Loucy (cell line): Measurements from ENCODE around the gene B3GALT6.

ENCODE experiments used
- H2AFZ ChIP-seq: fragments of 200-600 bp; sonication (generic); 2 replicates; pipeline ENCODE4 v1.6.0; 2016; ENCODE audit warnings: antibody characterized with exemption, mild to moderate bottlenecking, low read length, moderate library complexity
- H3F3A ChIP-seq: fragments of 200-600 bp; 2 replicates; pipeline ENCODE4 v1.6.0; 2016; ENCODE audit warnings: antibody characterized with exemption, low read depth, mild to moderate bottlenecking
- H3K27me3 ChIP-seq: fragments of 200-600 bp; sonication (generic); 2 replicates; pipeline ENCODE4 v1.6.1; 2014; ENCODE audit warnings: low read length, mild to moderate bottlenecking; ENCODE audit not compliant: insufficient read depth, poor library complexity, severe bottlenecking
- H3K36me3 ChIP-seq: fragments of 200-600 bp; sonication (generic); 2 replicates; pipeline ENCODE4 v1.6.1; 2016; ENCODE audit warnings: low read length; ENCODE audit not compliant: insufficient read depth
- H3K4me1 ChIP-seq: fragments of 200-600 bp; sonication (generic); 2 replicates; pipeline ENCODE4 v1.5.1; 2014; ENCODE audit warnings: low read length, mild to moderate bottlenecking; ENCODE audit not compliant: insufficient read depth, poor library complexity, severe bottlenecking
- H3K4me2 ChIP-seq: fragments of 200-600 bp; sonication (generic); 2 replicates; pipeline ENCODE4 v1.6.0; 2014; ENCODE audit warnings: antibody characterized with exemption, low read length, low read depth, mild to moderate bottlenecking; ENCODE audit not compliant: poor library complexity, severe bottlenecking
- H3K4me3 ChIP-seq: fragments of 200-600 bp; sonication (generic); 2 replicates; pipeline ENCODE4 v1.5.1; 2014; ENCODE audit warnings: low read length, mild to moderate bottlenecking, mixed read lengths; ENCODE audit not compliant: poor library complexity, severe bottlenecking
- H3K79me2 ChIP-seq: fragments of 200-600 bp; sonication (generic); 2 replicates; pipeline ENCODE4 v1.6.1; 2014; ENCODE audit warnings: low read length; ENCODE audit not compliant: insufficient read depth
- H3K9ac ChIP-seq: fragments of 200-600 bp; sonication (generic); 2 replicates; pipeline ENCODE4 v1.6.0; 2014; ENCODE audit warnings: mild to moderate bottlenecking, low read depth, low read length, moderate library complexity; ENCODE audit not compliant: poor library complexity, severe bottlenecking
- H3K9me2 ChIP-seq: fragments of 200-600 bp; sonication (generic); replicated peaks from 2 replicates; pipeline ENCODE4 v1.6.1; 2016; ENCODE audit warnings: low read depth, low read length, mixed read lengths
- H3K9me3 ChIP-seq: fragments of 200-600 bp; sonication (generic); 2 replicates; pipeline ENCODE4 v1.6.1; 2014; ENCODE audit warnings: mild to moderate bottlenecking, antibody characterized with exemption, low read length, low read depth; ENCODE audit not compliant: insufficient read depth
- H4K20me1 ChIP-seq: fragments of 200-600 bp; sonication (generic); 2 replicates; pipeline ENCODE4 v1.6.0; 2014; ENCODE audit warnings: antibody characterized with exemption, low read length, mild to moderate bottlenecking; ENCODE audit not compliant: insufficient read depth, poor library complexity, severe bottlenecking
- CTCF ChIP-seq: fragments of 200-600 bp; sonication (generic); conservative IDR thresholded peaks from 2 replicates; pipeline ENCODE4 v1.5.1; 2014; ENCODE audit warnings: mild to moderate bottlenecking, antibody characterized with exemption, low read length
- EZH2phosphoT487 ChIP-seq: fragments of 200-600 bp; IDR thresholded peaks from 2 replicates; pipeline ENCODE4 v1.6.1; 2018; ENCODE audit warnings: antibody characterized with exemption, mild to moderate bottlenecking, moderate library complexity, borderline replicate concordance

The B3GALT6 gene

DNA sequence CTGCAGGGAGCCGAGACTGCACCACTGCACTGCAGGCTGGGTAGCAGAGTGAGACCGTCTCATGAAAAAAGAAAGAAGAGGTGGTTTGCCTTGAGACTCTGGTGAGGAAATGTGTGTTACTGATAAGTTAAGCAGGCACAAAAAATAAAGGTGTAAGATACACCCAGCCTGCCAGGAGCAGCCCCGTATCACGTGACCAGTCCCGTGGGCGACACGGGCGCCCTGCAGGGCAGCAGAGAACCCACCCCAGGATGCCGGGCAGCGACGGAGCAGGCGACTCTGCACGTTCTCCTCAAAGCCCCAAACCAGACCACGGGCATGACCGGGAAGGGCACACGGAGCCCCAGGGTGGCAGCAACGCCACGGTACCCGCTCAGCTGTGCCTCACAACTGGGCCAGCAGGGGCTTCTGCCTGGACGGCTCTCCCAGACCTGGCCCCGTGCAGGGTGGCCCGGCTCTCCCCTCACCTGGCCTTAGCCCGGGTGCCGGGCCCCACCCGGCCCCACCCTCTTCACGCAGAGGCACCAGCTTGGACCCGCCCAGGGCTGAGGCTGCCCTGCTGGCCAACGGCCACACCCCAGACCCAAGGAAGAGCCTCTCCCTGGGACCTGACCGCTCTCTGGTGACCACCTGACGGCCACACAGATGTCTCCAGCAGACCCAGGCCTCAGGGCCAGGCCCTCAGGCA is 10.0 kb upstream of the B3GALT6 start:
- peaks cover 25% of the 10 kb centered on the region; the same call in 1 of the 2 replicates for H3K79me2 ChIP-seq
- H3K4me3 ChIP-seq, result no peak overlapping the region
- H4K20me1 ChIP-seq, result peaks cover 20% of the 10 kb centered on the region
- H3F3A ChIP-seq, result no peaks in the 10 kb centered on the region
- no peak overlapping the region for H2AFZ ChIP-seq
- H3K9me3 ChIP-seq, result no peaks in the 10 kb centered on the region
- H3K9ac ChIP-seq, result no peak overlapping the region
- H3K36me3 ChIP-seq, result peaks cover 52% of the 10 kb centered on the region; the same call in 1 of the 2 replicates
- H3K4me2 ChIP-seq, result no peak overlapping the region
- TF ChIP-seq EZH2phosphoT487 (no peak), CTCF (no peak)
- peaks cover 5% of the 10 kb centered on the region for H3K4me1 ChIP-seq
- no peaks in the 10 kb centered on the region for H3K9me2 ChIP-seq
- no peaks in the 10 kb centered on the region for H3K27me3 ChIP-seq

- no peak overlapping the region for H3K4me2 ChIP-seq
- TF ChIP-seq EZH2phosphoT487, result no peak
- no peak overlapping the region for H3K4me3 ChIP-seq
- peaks cover 5% of the 10 kb centered on the region for H3K4me1 ChIP-seq
- no peaks in the 10 kb centered on the region for H3F3A ChIP-seq
- no peaks in the 10 kb centered on the region for H3K9me2 ChIP-seq
- no peak overlapping the region for H2AFZ ChIP-seq
- peaks cover 32% of the 10 kb centered on the region; the same call in 1 of the 2 replicates for H3K79me2 ChIP-seq
- no peaks in the 10 kb centered on the region for H3K9me3 ChIP-seq
- H3K9ac ChIP-seq, result no peak overlapping the region
- peaks cover 46% of the 10 kb centered on the region; the same call in 1 of the 2 replicates for H3K36me3 ChIP-seq
- no peaks in the 10 kb centered on the region for H3K27me3 ChIP-seq
- peaks cover 20% of the 10 kb centered on the region for H4K20me1 ChIP-seq
These were observed 9.3 kb upstream of the B3GALT6 start for GRCh38 chr1:1222575-1223225.

DNA sequence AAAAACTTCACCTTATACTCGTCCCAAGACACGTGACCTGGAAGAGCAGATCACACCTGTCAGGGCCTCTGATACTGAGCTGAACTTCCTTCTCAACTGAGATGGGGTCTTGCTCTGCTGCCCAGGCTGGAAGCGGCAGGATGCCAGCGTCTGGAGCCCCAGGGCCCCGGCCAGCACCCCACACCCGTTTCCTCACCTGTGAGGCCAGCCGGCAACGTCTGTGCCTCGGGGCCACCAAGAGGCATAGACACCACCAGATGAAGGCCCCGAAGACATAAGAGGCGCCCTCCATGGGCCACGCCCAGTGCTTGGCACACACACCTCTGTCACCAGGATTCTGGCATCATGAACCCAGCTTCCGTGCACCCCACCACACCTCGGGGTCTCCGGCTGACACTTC is 8.7 kb upstream of the B3GALT6 start:
- no peak for TF ChIP-seq CTCF
- no peak for TF ChIP-seq EZH2phosphoT487
- peaks cover 41% of the 10 kb centered on the region; the same call in 1 of the 2 replicates for H3K36me3 ChIP-seq
- peaks cover 38% of the 10 kb centered on the region for H3K79me2 ChIP-seq

More for the DNA sequence above, 8.7 kb upstream of the B3GALT6 start:
- Histone ChIP-seq H3K27me3 (no peaks in the 10 kb centered on the region), H3K4me2 (no peak overlapping the region), H3K9me3 (no peaks in the 10 kb centered on the region), H4K20me1 (peaks cover 23% of the 10 kb centered on the region), H3K9ac (no peak overlapping the region), H3K4me3 (no peak overlapping the region), H3K9me2 (no peaks in the 10 kb centered on the region), H3K4me1 (peaks cover 5% of the 10 kb centered on the region), H3F3A (no peaks in the 10 kb centered on the region), H2AFZ (no peak overlapping the region)
